ENCODE results near the gene EPOP. TPM values are rescaled to one million over a fixed set of nuclear protein-coding genes. Genes with fewer than 3 reads are reported as not detected.

EPOP gene
- total and polyA plus RNA-seq, 2 experiments from 2014 or later = 0.37 to 0.93 TPM

DNA sequence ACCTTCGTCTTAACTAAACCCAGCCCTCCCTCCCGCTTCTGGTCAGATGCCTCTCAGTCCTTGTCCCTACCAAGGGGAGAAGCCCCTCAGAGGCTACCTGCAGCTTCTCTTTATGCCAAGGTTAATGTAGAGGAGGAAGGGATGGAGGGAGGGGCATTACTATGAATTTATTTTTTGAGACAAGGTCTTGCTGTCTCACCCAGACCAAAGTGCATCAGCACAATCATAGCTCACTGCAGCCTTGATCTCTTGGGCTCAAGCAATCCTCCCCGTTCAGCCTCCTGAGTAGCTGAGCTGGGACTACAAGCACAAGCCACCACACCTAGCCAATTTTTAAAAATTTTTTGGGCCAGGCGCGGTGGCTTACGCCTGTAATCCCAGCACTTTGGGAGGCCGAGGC, 15.3 kb downstream of the EPOP start:
- no peak overlapping the region for H2AFZ ChIP-seq
- DNase-seq (ENCODE audit: low spot score) = no peak
- 89% methylated on average over 7 of the region's 7 CpGs for WGBS (ENCODE audit: low lambda C conversion rate, missing lambda C conversion rate)
- H3K4me2 ChIP-seq = no peak overlapping the region
- H3K79me2 ChIP-seq = no peaks in the 10 kb centered on the region
- no peak for TF ChIP-seq EZH2phosphoT487 (IDR thresholded peaks at IDR 0.05; ENCODE audit: low read depth, severe bottlenecking, unreplicated experiment)
- no peak for TF ChIP-seq EZH2 (IDR thresholded peaks at IDR 0.05; ENCODE audit: borderline replicate concordance)
- TF ChIP-seq, protein P1, sequence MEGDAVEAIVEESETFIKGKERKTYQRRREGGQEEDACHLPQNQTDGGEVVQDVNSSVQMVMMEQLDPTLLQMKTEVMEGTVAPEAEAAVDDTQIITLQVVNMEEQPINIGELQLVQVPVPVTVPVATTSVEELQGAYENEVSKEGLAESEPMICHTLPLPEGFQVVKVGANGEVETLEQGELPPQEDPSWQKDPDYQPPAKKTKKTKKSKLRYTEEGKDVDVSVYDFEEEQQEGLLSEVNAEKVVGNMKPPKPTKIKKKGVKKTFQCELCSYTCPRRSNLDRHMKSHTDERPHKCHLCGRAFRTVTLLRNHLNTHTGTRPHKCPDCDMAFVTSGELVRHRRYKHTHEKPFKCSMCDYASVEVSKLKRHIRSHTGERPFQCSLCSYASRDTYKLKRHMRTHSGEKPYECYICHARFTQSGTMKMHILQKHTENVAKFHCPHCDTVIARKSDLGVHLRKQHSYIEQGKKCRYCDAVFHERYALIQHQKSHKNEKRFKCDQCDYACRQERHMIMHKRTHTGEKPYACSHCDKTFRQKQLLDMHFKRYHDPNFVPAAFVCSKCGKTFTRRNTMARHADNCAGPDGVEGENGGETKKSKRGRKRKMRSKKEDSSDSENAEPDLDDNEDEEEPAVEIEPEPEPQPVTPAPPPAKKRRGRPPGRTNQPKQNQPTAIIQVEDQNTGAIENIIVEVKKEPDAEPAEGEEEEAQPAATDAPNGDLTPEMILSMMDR (IDR thresholded peaks at IDR 0.05; ENCODE audit: poor library complexity) = no peak
- H3K9me2 ChIP-seq (replicated peaks; ENCODE audit: insufficient read depth) = no peaks in the 10 kb centered on the region
- peaks cover 2% of the 10 kb centered on the region for H3K27me3 ChIP-seq
- no peak overlapping the region for H3K4me3 ChIP-seq
- no peak overlapping the region for H3K27ac ChIP-seq
- H3K4me1 ChIP-seq (ENCODE audit: insufficient read depth) = no peaks in the 10 kb centered on the region
- no peaks in the 10 kb centered on the region for H4K20me1 ChIP-seq (ENCODE audit: insufficient read depth, poor library complexity, severe bottlenecking)
- H3K36me3 ChIP-seq (replicated peaks; ENCODE audit: insufficient read depth, low read depth) = no peaks in the 10 kb centered on the region
- no peaks in the 10 kb centered on the region for H3K9me3 ChIP-seq (ENCODE audit: low read depth)

DNA sequence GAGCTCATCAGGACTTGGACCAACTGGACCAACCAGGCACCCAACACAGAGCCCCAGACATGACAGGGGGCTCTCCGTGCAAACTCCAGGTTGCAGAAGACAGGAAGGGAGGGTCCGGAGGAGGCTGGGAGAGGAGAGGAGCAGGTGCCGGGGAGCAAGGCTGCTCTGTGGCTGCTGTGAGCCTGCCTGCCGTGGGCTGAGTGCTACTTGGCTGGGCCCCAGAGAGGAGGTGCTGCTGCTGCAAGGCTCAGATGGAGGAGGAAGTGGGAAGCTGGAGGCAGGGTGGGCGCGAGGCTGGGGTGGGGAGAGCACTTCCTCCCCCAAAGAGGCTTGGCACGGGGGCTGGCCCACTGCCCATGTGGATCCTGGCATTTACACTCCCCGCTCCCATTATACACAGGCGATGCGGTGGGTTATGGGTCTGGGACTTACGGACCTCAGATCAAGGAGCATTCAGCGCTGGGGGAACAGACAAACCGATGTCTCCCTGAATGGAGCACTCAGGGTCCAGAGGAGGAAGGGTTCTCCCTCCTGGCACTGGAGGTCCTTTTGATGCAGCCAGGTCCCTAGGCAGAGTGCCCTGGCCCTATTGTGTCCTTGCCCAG, 15.9 kb downstream of the EPOP start:
- 85% methylated on average over 11 of the region's 13 CpGs for WGBS (ENCODE audit: low lambda C conversion rate, missing lambda C conversion rate)
- H3K4me2 ChIP-seq = no peak overlapping the region
- no peak for DNase-seq (ENCODE audit: low spot score)
- no peak overlapping the region for H3K4me3 ChIP-seq
- H3K9me2 ChIP-seq (replicated peaks; ENCODE audit: insufficient read depth) = no peaks in the 10 kb centered on the region
- no peaks in the 10 kb centered on the region for H3K4me1 ChIP-seq (ENCODE audit: insufficient read depth)
- no peak overlapping the region for H3K27ac ChIP-seq
- no peaks in the 10 kb centered on the region for H3K79me2 ChIP-seq
- peaks cover 8% of the 10 kb centered on the region for H3K27me3 ChIP-seq
- H3K9me3 ChIP-seq (ENCODE audit: low read depth) = no peaks in the 10 kb centered on the region
- H4K20me1 ChIP-seq (ENCODE audit: insufficient read depth, poor library complexity, severe bottlenecking) = no peaks in the 10 kb centered on the region
- TF ChIP-seq EZH2 (IDR thresholded peaks at IDR 0.05; ENCODE audit: borderline replicate concordance) (no peak), EZH2phosphoT487 (IDR thresholded peaks at IDR 0.05; ENCODE audit: low read depth, severe bottlenecking, unreplicated experiment) (no peak)
- TF ChIP-seq, protein P1 (IDR thresholded peaks at IDR 0.05; ENCODE audit: poor library complexity) = no peak
- H2AFZ ChIP-seq = no peak overlapping the region
- no peaks in the 10 kb centered on the region for H3K36me3 ChIP-seq (replicated peaks; ENCODE audit: insufficient read depth, low read depth)

DNA sequence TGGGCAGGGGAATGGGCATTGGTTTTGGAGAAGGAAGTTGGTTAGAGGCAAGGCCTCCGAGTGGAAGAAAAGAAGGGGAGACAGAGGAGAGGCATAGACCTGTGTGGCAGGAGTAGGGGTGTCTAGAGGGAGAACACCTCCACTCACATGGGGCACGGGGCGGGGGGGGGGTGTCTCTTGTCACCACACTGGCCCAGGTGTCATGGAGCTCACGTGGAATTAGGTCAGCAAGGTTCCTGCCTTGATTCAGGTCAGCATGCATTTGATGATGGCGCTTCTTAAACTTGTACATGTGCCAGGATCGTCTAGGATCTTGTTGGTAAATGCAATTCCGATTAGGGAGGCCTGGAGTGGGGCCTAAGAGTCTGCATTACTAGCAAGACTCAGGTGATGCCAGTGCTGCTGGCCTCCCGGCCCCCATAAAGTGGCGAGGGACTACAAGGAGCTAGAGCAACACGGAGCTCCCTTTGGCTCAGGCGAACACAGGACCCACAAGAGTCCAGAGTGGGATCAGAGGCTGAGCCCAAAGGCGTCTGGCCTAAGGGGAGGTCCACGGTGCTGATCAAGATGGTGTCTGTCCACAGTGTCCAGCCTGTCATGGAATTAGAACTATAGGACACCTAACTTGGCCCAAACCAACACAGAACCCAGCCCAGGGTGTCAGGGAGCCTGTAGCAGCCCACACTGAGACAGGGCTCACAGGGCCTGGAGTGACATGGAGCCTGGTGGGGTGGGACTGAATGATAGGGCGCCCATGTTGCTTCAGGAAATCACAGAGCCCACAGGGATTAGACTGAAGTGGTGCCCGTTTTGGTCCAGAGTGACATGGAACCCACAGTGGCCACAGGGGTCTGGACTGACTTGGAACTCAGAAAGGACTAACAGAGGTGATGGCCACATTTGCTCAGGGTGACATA, 16.7 kb downstream of the EPOP start:
- Histone ChIP-seq H3K79me2 (no peaks in the 10 kb centered on the region), H3K4me1 (ENCODE audit: insufficient read depth) (no peaks in the 10 kb centered on the region), H3K4me2 (no peak overlapping the region), H3K27ac (no peak overlapping the region), H3K27me3 (peaks cover 9% of the 10 kb centered on the region), H3K36me3 (replicated peaks; ENCODE audit: insufficient read depth, low read depth) (no peaks in the 10 kb centered on the region), H3K4me3 (no peak overlapping the region), H3K9me2 (replicated peaks; ENCODE audit: insufficient read depth) (no peaks in the 10 kb centered on the region), H2AFZ (no peak overlapping the region), H3K9me3 (ENCODE audit: low read depth) (no peaks in the 10 kb centered on the region), H4K20me1 (ENCODE audit: insufficient read depth, poor library complexity, severe bottlenecking) (no peaks in the 10 kb centered on the region)
- DNase-seq (ENCODE audit: low spot score) = no peak
- WGBS (ENCODE audit: low lambda C conversion rate, missing lambda C conversion rate) = 87% methylated on average over 14 of the region's 15 CpGs
- TF ChIP-seq, protein P1 (IDR thresholded peaks at IDR 0.05; ENCODE audit: poor library complexity) = no peak
- no peak for TF ChIP-seq EZH2 (IDR thresholded peaks at IDR 0.05; ENCODE audit: borderline replicate concordance)
- no peak for TF ChIP-seq EZH2phosphoT487 (IDR thresholded peaks at IDR 0.05; ENCODE audit: low read depth, severe bottlenecking, unreplicated experiment)
